Measurements from ENCODE around the gene P3H2. TPM values are rescaled to one million over a fixed set of nuclear protein-coding genes. Genes with fewer than 3 reads are reported as not detected.
A peak's percentile ranks its signal among the peaks of the same experiment; 100 is the strongest.

P3H2 gene
- total RNA-seq, 1 experiment from 2014 or later: 0.76 TPM

- TF ChIP-seq ZBTB33 (IDR thresholded peaks at IDR 0.05; ENCODE audit: extremely low read depth, insufficient replicate concordance, low read length) (no peak), REST (IDR thresholded peaks at IDR 0.05; ENCODE audit: low read depth) (no peak), ZFX (IDR thresholded peaks at IDR 0.05) (no peak), JUND (IDR thresholded peaks at IDR 0.05) (no peak), EZH2 (IDR thresholded peaks at IDR 0.05) (no peak), EGR1 (IDR thresholded peaks at IDR 0.05; ENCODE audit: low read depth) (no peak), FOSL1 (IDR thresholded peaks at IDR 0.05; ENCODE audit: low read depth) (no peak), POLR2AphosphoS5 (IDR thresholded peaks at IDR 0.05; ENCODE audit: low read depth, low read length) (no peak), RAD21 (IDR thresholded peaks at IDR 0.05; ENCODE audit: low read depth) (no peak), TCF7L2 (IDR thresholded peaks at IDR 0.05; ENCODE audit: borderline replicate concordance, extremely low read depth, insufficient read depth, insufficient read length) (no peak), MAX (IDR thresholded peaks at IDR 0.05) (no peak), SRF (IDR thresholded peaks at IDR 0.05; ENCODE audit: low read depth) (no peak), POLR2A (IDR thresholded peaks at IDR 0.05; ENCODE audit: borderline replicate concordance, extremely low read depth, insufficient read depth, insufficient read length) (no peak), CEBPB (IDR thresholded peaks at IDR 0.05; ENCODE audit: low read depth) (no peak), ATF3 (IDR thresholded peaks at IDR 0.05) (no peak)
- intact Hi-C loops (cut with micrococcal nuclease): loop anchor here (1.0 to 2.0 kb wide), 2 partner anchors 296 to 678 kb away; no protein-coding TSS in a partner anchor
- Histone ChIP-seq H2AFZ (ENCODE audit: low read depth, low read length, poor library complexity, severe bottlenecking) (peak overlapping the region; percentile 24), H3K9me2 (ENCODE audit: insufficient read depth) (no peaks in the 10 kb centered on the region), H3K4me2 (ENCODE audit: low read length) (no peak overlapping the region), H3K36me3 (ENCODE audit: control insufficient read depth in 1 of 2, insufficient read depth in 2 of 2, low read length in 2 of 2) (no peaks in the 10 kb centered on the region), H4K20me1 (ENCODE audit: insufficient read depth) (no peaks in the 10 kb centered on the region), H3K9me3 (ENCODE audit: control insufficient read depth in 1 of 2, insufficient read depth in 1 of 2, low read depth in 1 of 2, low read length in 2 of 2) (no peaks in the 10 kb centered on the region), H3K27ac (ENCODE audit: low read depth, low read length) (no peak overlapping the region), H3K27me3 (ENCODE audit: insufficient read depth, low read length) (no peaks in the 10 kb centered on the region), H3K4me3 (replicated peaks in 1 of 2; ENCODE audit: low read depth in 1 of 2, low read length in 2 of 2) (no peak overlapping the region), H3K79me2 (ENCODE audit: insufficient read depth, low read length) (no peaks in the 10 kb centered on the region), H3K9ac (ENCODE audit: low read length) (no peak overlapping the region), H3K4me1 (ENCODE audit: control insufficient read depth in 1 of 2, insufficient read depth in 2 of 2, low read length in 2 of 2) (peaks cover 2 to 13% of the 10 kb centered on the region in 2 experiments; a peak in 2 of 4 replicates)
- ChIA-PET POLR2A (interaction anchor here (0.9 kb wide), 1 partner anchor 676 kb away, joined by 3 read pairs; no protein-coding TSS in a partner anchor), RAD21 (ENCODE audit: low non-redundant PET in 1 of 2, low total read pairs in 2 of 2, uncharacterized antibody in 2 of 2, unreplicated experiment in 2 of 2) (interaction anchor here in 1 of 2 experiments (0.8 to 1.8 kb wide), 4 partner anchors 624 to 690 kb away, joined by 3 to 14 read pairs (median 4); no protein-coding TSS in a partner anchor), CTCF (interaction anchor here (0.6 to 4.5 kb wide), 16 partner anchors 8 to 717 kb away, joined by 3 to 92 read pairs (median 4); no protein-coding TSS in a partner anchor)
- BruUV-seq (replicated peaks): no TSS peak
- DNase-seq (ENCODE audit: low read depth, low spot score) (no peak), ATAC-seq (no peak)
Observed at GRCh38 chr3:189948724-189949045, 172.0 kb downstream of the P3H2 start.

Data from HCT116 (cell line).